HCT116 (cell line): Measurements from ENCODE around the gene ASCL3. TPM values are rescaled to one million over a fixed set of nuclear protein-coding genes. Genes with fewer than 3 reads are reported as not detected.

Source experiments
- ATAC-seq: fragments of 200-7000 bp; cut with Tn5 transposase; 2 replicates; pipeline ENCODE4 v1.9.1; 2020; ENCODE audit warnings: mild to moderate bottlenecking, moderate library complexity
- BruUV-seq: library from RNA; stranded (reverse); fragments of 400-500 nt; replicated peaks from 2 replicates; lab custom pipeline; 2021; lab: Mats Ljungman, UMichigan
- CTCF ChIA-PET: fragments of 300-600 bp; sonication (Branson Sonifier 250); formaldehyde crosslinking; loops from one replicate; lab custom pipeline; 2021; ENCODE audit warnings: antibody characterized with exemption; lab: Charles Lee
- POLR2A ChIA-PET: fragments of 300-600, 350-600 bp; sonication (Branson Sonifier 250); formaldehyde crosslinking; loops from one replicate; lab custom pipeline; 2021; ENCODE audit warnings: antibody characterized with exemption; lab: Charles Lee
- RAD21 ChIA-PET, 2 experiments: fragments of 300-600 bp; sonication (Branson Sonifier 250); formaldehyde crosslinking; loops; one replicate each; lab custom pipeline; 2023; ENCODE audit warnings: low total read pairs in 2 of 2; ENCODE audit not compliant: uncharacterized antibody in 2 of 2, unreplicated experiment in 2 of 2, low non-redundant PET in 1 of 2; lab: Charles Lee
- DNase-seq: peaks from one replicate; pipeline ENCODE4 v3.0.0-alpha.2; 2010; ENCODE audit warnings: low read depth, low spot score
- H2AFZ ChIP-seq: fragments of 200-600 bp; shearing (Covaris generic), sonication (generic); 2 replicates; pipeline ENCODE4 v1.6.1; 2017; ENCODE audit warnings: low read depth, mixed run types, mixed read lengths, antibody characterized with exemption, low read length; ENCODE audit not compliant: poor library complexity, severe bottlenecking
- H3K27ac ChIP-seq: 2 replicates; pipeline ENCODE4 v1.5.1; 2012; ENCODE audit warnings: low read depth, low read length
- H3K27me3 ChIP-seq: fragments of 200-600 bp; sonication (generic); 2 replicates; pipeline ENCODE4 v1.6.1; 2016; ENCODE audit warnings: mixed run types, low read length, mixed read lengths; ENCODE audit not compliant: insufficient read depth
- H3K36me3 ChIP-seq, 2 experiments: fragments of 200-500 bp in 1 of 2; fragments of 200-600 bp in 1 of 2; sonication (Bioruptor generic) in 1 of 2; sonication (generic) in 1 of 2; 2 replicates each; pipeline versions ENCODE4 v1.5.1 to v1.6.1; 2014 to 2016; ENCODE audit warnings: low read length in 2 of 2, inconsistent platforms in 1 of 2, mixed read lengths in 1 of 2, mixed run types in 1 of 2; ENCODE audit not compliant: insufficient read depth in 2 of 2, control insufficient read depth in 1 of 2
- H3K4me1 ChIP-seq, 2 experiments: fragments of 200-600 bp in 1 of 2; sonication (generic) in 1 of 2; 2 replicates each; pipeline versions ENCODE4 v1.5.1 to v1.6.1; 2012 to 2017; ENCODE audit warnings: low read length in 2 of 2, inconsistent platforms in 1 of 2, mild to moderate bottlenecking in 1 of 2, mixed read lengths in 1 of 2, mixed run types in 1 of 2, moderate library complexity in 1 of 2; ENCODE audit not compliant: insufficient read depth in 2 of 2, control insufficient read depth in 1 of 2
- H3K4me2 ChIP-seq: fragments of 200-600 bp; sonication (generic); 2 replicates; pipeline ENCODE4 v1.6.1; 2017; ENCODE audit warnings: mixed run types, low read length, mixed read lengths
- H3K4me3 ChIP-seq, 2 experiments: fragments of 200-600 bp in 1 of 2; sonication (generic) in 1 of 2; replicated peaks in 1 of 2; 2 replicates each; pipeline ENCODE4 v1.5.1; 2011 to 2016; ENCODE audit warnings: low read length in 2 of 2, control low read depth in 1 of 2, low read depth in 1 of 2, mild to moderate bottlenecking in 1 of 2, mixed read lengths in 1 of 2, mixed run types in 1 of 2
- H3K79me2 ChIP-seq: fragments of 200-600 bp; sonication (generic); 2 replicates; pipeline ENCODE4 v1.6.1; 2017; ENCODE audit warnings: mild to moderate bottlenecking, mixed run types, low read length, moderate library complexity, mixed read lengths; ENCODE audit not compliant: insufficient read depth
- H3K9ac ChIP-seq: fragments of 200-600 bp; sonication (generic); 2 replicates; pipeline ENCODE4 v1.6.1; 2016; ENCODE audit warnings: low read length, mixed read lengths
- H3K9me2 ChIP-seq: fragments of 200-600 bp; sonication (generic), shearing (Covaris generic); 2 replicates; pipeline ENCODE4 v1.6.1; 2017; ENCODE audit warnings: mixed run types, mild to moderate bottlenecking, moderate library complexity; ENCODE audit not compliant: insufficient read depth
- H3K9me3 ChIP-seq, 2 experiments: fragments of 200-500 bp in 1 of 2; fragments of 200-600 bp in 1 of 2; sonication (Bioruptor generic) in 1 of 2; sonication (generic) in 1 of 2; 2 replicates each; pipeline ENCODE4 v1.6.1; 2014 to 2017; ENCODE audit warnings: low read length in 2 of 2, mixed read lengths in 2 of 2, inconsistent platforms in 1 of 2, low read depth in 1 of 2, mild to moderate bottlenecking in 1 of 2, mixed run types in 1 of 2, moderate library complexity in 1 of 2; ENCODE audit not compliant: control insufficient read depth in 1 of 2, insufficient read depth in 1 of 2
- H4K20me1 ChIP-seq: fragments of 200-600 bp; sonication (generic), shearing (Covaris generic); 2 replicates; pipeline ENCODE4 v1.6.1; 2017; ENCODE audit warnings: mixed run types, mild to moderate bottlenecking, moderate library complexity; ENCODE audit not compliant: insufficient read depth
- EZH2 ChIP-seq: fragments of 200-600 bp; sonication (generic); IDR thresholded peaks from 2 replicates; pipeline ENCODE4 v1.6.1; 2017; ENCODE audit warnings: antibody characterized with exemption, mixed run types
- FOSL1 ChIP-seq: IDR thresholded peaks from 2 replicates; pipeline ENCODE4 v1.6.1; 2012; ENCODE audit warnings: low read depth
- JUND ChIP-seq: IDR thresholded peaks from 2 replicates; pipeline ENCODE4 v1.6.1; 2012
- REST ChIP-seq: IDR thresholded peaks from 2 replicates; pipeline ENCODE4 v1.6.1; 2012; ENCODE audit warnings: low read depth
- SP1 ChIP-seq: IDR thresholded peaks from 2 replicates; pipeline ENCODE4 v1.6.1; 2012; ENCODE audit warnings: low read depth
- TCF7L2 ChIP-seq: IDR thresholded peaks from 2 replicates; pipeline ENCODE4 v1.7.0; 2011; ENCODE audit warnings: borderline replicate concordance, inconsistent platforms; ENCODE audit not compliant: insufficient read depth, insufficient read length; ENCODE audit errors: extremely low read depth
- ZFX ChIP-seq: fragments of 450-650 bp; IDR thresholded peaks from 2 replicates; pipeline ENCODE4 v1.6.1; 2017
- intact Hi-C: fragments of 100-400 bp; cut with micrococcal nuclease; formaldehyde crosslinking; loops from 2 replicates; pipeline ENCODE4 v1.10.0; 2022
- total RNA-seq: library from RNA; stranded (reverse); gene quantifications from one replicate; pipeline ENCODE4 v1.2.1, GENCODE V29; 2021; ENCODE audit not compliant: unreplicated experiment

Gene ASCL3
- total RNA-seq, 1 experiment from 2014 or later: not detected

GRCh38 chr11:8934742-8935488 lies 7.9 kb downstream of the ASCL3 start:
- peaks cover 12 to 20% of the 10 kb centered on the region in 2 experiments for H3K4me1 ChIP-seq
- no peaks in the 10 kb centered on the region for H4K20me1 ChIP-seq
- H3K36me3 ChIP-seq: no peaks in the 10 kb centered on the region
- H3K27me3 ChIP-seq: no peaks in the 10 kb centered on the region
- H3K9me3 ChIP-seq: no peaks in the 10 kb centered on the region
- peak; percentile 93 for ATAC-seq
- no TSS peak for BruUV-seq
- POLR2A ChIA-PET: interaction anchor here (0.8 to 1.2 kb wide), 2 partner anchors 23 to 29 kb away, joined by 3 to 4 read pairs; partner anchors contain the start of gene TMEM9B
- intact Hi-C loops: no loop called here
- RAD21 ChIA-PET: interaction anchor here in 1 of 2 experiments (1.2 kb wide), 1 partner anchor 25 kb away, joined by 5 read pairs; no protein-coding TSS in a partner anchor
- DNase-seq: peak; percentile 53
- no peaks in the 10 kb centered on the region for H3K9me2 ChIP-seq
- peak overlapping the region; percentile 42 for H3K9ac ChIP-seq
- H3K4me3 ChIP-seq: peak overlapping the region; percentile 19 to 52
- peak; percentile 58 for TF ChIP-seq TCF7L2
- TF ChIP-seq FOSL1: peak; percentile 39; the same call in 1 of the 2 replicates
- TF ChIP-seq REST: no peak
- TF ChIP-seq JUND: peak; percentile 48; the same call in 1 of the 2 replicates
- no peak for TF ChIP-seq ZFX
- TF ChIP-seq EZH2: no peak
- peak; percentile 26; the same call in 1 of the 2 replicates for TF ChIP-seq SP1
- peak overlapping the region; percentile 100 for H2AFZ ChIP-seq
- H3K4me2 ChIP-seq: peak overlapping the region; percentile 87
- no peaks in the 10 kb centered on the region for H3K79me2 ChIP-seq
- CTCF ChIA-PET: interaction anchor here (0.8 to 1.2 kb wide), 4 partner anchors 9 to 203 kb away, joined by 4 to 7 read pairs (median 4); partner anchors contain the start of gene TMEM9B
- no peak overlapping the region for H3K27ac ChIP-seq
